Caki2 (cell line): ENCODE results near the gene CLDN19. TPM values are rescaled to one million over a fixed set of nuclear protein-coding genes. Genes with fewer than 3 reads are reported as not detected.

ENCODE experiments used
- DNase-seq: peaks from one replicate; pipeline ENCODE4 v3.0.0-alpha.2; 2015; ENCODE audit warnings: low read depth
- in situ Hi-C: cut with HindIII; loops from 2 replicates; pipeline ENCODE4 v1.10.0; 2016; ENCODE audit warnings: low sequenced_read_pairs, low pct_unique_long_range_greater_than_20kb, mixed read lengths
- total RNA-seq: library from RNA; depleted of rRNA; stranded (reverse); fragments of >200 nt; shearing (Covaris generic); gene quantifications from 2 replicates; pipeline ENCODE4 v1.2.3, GENCODE V29; 2014; ENCODE audit warnings: low replicate concordance

The CLDN19 gene
- total RNA-seq, 1 experiment from 2014 or later: not detected

DNA sequence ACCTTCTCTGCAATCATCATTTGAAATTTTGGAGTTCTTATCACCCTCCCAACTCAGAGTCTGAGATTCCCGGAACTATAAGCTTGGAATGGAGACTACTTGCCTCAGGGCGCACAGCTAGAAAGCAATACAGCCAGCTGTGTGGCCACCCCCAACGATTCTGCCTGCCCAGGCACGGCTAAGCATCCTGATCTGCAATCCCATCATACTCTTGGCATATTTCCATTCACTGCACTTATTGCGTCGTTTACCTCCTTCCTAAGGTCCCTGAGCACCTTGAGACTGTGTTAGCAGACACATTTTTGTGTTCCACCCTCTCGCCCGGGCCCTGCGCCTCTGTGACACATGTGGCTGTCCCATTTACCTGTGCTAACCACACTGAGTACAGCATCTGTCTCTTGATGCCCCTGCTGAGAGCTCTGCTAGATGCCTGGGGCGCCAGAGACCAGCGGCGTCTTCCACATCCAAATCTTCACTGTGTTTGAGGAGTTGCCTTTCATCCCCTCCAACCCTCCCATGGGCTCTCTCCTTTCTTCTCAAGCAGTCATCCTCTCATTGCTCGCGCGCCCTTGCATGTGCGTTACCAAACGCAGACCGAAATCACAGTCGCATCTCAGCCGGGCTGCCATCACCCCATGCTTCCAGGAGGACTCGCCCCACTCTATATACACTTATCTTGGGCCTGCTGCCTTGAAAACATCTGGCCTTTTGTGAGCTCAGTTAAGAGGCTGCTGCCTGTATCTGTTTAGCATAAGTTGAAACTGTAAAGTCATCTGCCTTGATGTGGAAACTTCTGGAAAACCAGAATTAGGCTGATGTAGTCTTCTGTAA, 3.5 kb upstream of the CLDN19 start:
- no peak for DNase-seq
- in situ Hi-C loops: no loop called here

DNA sequence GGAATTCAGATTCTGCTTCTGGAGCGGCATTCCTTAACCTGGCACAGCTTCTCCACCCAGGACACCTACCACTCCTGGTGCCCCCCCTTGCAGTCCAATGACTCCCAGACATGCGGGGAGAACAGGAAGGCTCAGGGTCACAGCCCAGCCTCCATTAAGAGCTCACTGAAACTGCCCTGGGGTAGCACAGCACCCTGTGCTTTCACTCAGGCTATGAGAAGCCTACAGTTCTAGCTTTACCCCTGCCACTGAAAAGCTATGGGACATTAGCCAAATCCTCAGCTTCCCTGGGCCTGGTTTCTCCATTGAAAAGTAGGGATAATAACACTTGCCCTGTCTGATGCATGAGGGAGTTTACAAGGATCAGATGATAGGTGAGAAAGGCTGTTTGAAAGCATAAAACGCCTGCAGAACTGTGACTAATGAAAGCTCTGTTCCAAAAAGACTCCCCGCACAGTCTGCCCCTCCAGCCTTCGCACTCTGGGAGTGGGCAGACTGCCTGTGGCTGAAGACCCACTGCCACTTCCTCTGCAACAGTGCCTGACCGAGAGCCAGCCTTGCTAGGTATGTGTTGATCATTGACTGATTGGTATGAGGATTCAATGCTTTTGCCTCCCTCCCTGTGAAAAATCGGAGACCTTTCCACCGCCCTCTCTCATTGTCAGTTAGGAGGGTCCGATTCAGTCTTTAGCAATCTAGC, 2.7 kb upstream of the CLDN19 start:
- in situ Hi-C loops: no loop called here
- no peak for DNase-seq

- in situ Hi-C loops: no loop called here
- DNase-seq: no peak
These were observed 2.1 kb upstream of the CLDN19 start for GRCh38 chr1:42742141-42742540.

DNA sequence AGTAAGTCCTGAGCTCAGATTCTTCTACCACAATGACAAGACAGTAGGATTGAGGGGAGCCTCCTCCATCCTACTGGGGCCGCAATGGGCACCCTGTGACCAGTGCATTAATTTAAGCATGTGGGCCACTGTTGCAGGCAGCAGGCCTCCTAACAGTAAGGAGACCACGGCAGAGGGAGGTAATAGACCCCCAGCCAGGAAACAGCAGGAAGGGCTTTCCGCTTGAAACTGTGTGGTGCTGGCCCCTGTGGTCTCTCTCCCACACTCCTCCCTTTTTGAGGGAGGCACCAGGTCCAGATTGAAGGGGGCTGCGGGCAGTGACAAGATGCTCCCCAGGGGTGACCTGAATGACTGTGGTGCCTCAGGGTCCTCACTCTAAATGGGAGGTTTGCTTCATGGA, 1.7 kb upstream of the CLDN19 start:
- DNase-seq: no peak
- in situ Hi-C loops: no loop called here

DNA sequence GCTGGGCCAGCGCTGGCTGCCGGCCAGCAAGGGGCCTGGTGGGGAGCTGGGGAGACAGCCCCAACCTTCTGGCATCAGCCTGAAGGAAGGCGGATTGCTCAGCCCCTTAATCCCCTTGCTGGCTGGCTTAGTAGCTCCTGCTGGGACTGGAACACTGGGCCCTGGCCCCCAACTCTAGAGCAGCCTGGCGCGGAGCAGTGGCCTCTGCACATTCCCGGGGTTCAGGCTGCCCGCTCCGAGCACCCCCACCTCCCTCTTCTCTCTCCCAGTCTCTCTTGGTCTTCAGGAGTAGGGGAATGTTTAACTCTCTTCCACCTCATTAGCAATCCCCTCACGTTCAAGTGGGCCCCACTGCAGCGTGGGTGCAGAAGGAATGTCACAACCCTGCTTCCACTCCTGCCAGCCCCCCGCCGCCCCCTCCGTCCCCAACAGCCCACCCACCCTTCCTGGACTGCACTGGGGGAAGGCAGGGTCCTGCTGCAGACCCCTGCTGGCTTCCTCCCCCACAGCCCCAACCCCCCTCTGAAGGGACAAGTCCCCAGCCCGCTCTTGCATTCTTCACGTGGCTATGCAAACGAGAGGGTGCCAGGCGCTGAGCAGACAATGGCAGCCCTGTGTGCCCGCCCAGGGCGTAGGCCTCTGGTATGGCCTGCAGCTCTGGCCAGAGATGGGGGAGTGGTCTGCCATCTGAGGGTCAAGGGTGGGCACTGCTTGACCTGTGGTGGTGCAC, 980 bp upstream of the CLDN19 start:
- in situ Hi-C loops: no loop called here
- no peak for DNase-seq

DNA sequence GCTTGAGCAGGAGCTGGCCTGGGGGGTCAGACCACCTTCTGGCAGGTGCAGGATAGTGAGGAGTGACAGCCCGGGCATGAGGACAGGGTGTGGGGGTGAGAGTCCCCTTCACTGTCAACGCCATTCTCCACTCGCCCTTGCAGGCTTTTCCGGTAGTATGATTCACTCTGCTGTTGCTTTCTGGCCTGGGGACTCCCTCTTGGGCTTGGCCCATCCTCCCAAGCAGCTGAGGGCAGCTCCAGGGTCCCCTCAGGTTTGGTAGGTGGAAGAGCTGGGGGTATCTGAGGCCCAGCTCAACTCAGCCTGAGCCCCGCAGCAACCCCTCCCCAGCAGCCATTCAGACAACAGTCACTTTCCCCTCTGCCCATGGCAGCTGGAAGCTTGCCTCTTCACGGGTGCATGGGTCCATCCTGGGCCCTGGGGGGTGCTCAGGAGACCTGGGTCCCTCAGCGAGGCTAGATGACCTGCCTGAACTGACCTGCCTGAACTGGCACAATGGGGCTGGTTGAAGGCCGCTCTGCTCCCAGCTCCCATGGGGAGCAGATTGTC, 1.3 kb downstream of the CLDN19 start:
- in situ Hi-C loops: no loop called here
- DNase-seq: no peak

- DNase-seq: no peak
- in situ Hi-C loops: no loop called here
These were observed 1.9 kb downstream of the CLDN19 start for GRCh38 chr1:42737986-42738677.

- DNase-seq: no peak
- in situ Hi-C loops: no loop called here
These were observed 2.8 kb downstream of the CLDN19 start for GRCh38 chr1:42737257-42737656.

DNA sequence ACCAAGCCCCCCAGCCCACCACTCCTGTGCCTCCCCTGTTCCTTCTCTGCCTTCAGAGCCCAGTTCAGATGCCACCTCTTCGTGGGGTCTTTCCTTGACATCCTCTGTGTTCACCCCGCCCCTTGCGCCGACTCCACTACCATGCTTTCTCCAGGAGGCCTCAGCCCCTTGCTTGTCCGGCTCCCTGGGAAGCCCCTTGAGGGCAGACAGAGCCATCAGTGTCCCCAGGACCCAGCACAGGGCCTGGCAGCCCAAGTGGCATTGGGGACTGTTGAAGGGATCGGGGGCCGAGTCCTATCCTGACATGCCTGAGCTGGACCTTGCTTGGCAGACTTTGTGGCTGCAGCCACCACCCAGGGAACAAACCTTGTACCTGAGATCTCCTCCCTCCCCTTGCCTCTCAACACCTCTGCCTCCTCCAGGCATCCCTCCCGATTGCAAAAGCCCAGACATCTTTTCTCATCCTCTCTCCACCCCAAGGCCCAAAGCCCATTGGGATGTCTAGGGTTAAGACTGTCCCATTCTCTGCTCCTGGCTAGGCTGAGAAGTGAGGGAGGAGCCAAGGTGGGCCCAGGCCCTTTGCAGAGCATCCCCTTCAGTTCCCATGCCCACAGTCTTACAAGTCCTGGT, 3.4 kb downstream of the CLDN19 start:
- in situ Hi-C loops: no loop called here
- no peak for DNase-seq

DNA sequence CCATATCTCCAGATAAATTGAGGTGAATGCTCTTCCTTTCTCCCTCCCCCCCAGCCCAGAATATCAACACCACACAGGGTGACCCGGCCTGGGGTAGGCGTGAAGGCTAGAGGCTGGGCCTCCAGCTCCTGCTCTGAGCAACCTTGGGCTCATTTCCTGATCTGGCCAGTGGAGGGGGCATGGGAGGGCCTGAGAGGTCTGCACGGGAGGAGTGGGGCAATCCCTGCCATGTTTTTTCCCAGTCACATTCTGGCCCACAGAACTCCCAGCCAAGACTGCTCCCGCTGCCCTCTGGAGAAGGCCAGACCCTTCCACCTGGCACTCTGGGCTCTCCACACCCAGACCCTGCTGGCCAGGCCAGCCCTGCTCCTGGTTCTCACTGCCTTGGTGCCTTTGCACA, 3.9 kb downstream of the CLDN19 start:
- in situ Hi-C loops: no loop called here
- DNase-seq: no peak

DNA sequence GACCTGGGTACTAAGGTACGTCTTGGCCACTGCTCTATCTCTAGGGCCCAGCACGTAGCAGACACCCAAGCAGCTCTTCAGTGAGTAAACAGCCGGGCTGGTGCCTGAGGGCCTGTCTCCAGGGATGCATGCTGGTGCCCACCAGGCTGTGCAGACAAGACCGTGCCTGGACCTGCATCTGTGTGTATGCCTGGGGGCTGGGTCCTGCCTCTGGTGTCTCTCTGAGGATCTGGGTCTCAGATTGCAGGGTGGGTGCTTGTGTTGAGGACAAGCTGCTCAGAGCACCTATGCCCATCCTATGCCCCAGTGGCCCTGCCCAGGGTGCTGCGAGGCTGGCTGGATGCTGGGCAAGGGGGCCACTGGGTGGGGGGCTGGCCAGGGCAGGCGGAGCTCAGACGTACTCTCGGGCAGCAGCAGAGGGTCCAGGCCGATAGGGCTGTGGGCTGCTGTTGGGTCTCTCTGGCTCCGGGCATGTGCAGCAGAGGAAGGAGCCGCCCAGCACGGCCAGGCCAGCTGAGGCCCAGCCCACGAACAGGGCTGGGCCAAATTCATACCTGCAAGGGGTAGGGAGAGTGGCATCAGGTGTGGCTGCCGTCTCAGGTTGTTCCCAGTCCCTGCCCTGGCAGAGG, 4.4 kb downstream of the CLDN19 start:
- no peak for DNase-seq
- in situ Hi-C loops: no loop called here

DNA sequence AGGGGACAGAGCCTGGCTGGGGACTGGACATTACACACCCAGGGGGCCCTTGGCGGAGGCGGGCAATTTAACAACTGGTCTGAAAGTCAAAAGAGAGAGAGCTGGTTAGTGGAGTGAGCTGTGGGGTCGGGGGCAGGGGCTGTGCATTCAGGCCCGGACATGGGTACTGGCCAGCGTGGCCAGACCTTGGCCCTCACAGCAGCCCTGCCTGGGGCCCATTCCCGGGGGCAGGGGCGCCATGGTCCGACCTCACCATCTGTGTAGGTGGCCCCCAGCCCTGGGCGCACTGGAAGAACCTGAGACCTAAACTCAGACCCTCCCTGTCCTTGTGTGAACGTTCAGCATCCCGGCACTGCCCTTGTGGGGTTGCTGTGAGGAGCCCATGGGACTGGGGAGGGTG, 5.0 kb downstream of the CLDN19 start:
- in situ Hi-C loops: no loop called here

DNA sequence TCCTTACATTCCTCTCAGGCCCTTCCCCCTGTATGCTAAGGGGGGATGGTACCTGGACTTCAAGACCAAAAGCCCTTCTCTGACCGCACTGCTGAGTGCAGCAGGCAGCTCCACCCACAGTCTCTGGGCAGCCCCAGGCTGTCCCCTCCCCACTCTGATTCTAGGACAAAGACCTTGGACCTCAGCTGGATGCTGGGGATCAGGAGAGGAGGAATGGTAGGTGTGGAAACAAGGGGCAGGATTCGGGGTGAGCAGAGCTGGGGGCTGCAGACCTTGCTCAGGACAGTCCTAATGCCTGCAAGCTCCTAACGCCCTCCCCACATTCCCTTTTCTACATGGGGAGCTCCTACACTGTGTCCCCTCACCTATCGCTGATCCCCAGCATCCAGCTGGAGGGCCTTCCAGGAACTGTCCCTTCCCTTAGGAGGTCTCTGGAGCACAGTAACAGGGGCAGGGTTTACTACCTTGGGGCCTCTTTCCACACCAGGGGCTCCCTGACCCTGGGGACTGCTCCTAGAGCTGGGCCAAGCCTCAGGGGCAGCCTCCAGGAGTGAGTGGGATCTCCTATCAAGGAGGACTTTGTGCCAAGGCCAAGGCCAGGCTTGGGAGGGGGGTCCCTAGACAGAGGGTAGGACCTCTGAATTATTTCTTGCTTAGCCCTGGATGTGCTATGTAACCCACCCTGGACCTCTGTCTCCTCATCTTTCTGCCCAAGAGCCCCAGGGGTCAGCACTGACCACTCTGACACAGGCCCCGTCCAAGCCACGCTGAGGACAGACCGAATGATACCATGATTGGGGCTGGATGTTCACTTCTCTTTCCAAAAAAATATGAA, 5.6 kb downstream of the CLDN19 start:
- in situ Hi-C loops: no loop called here

More for the DNA sequence above, 5.0 kb downstream of the CLDN19 start:
- DNase-seq: no peak

GRCh38 chr1:42733415-42734200, 6.4 kb downstream of the CLDN19 start:
- in situ Hi-C loops: no loop called here
- no peak for DNase-seq

More for the DNA sequence above, 5.6 kb downstream of the CLDN19 start:
- no peak for DNase-seq

GRCh38 chr1:42732126-42732680, 7.8 kb downstream of the CLDN19 start:
- no peak for DNase-seq
- in situ Hi-C loops: no loop called here

- no peak for DNase-seq
- in situ Hi-C loops: no loop called here
These were observed 8.5 kb downstream of the CLDN19 start for GRCh38 chr1:42731585-42731984.
